NCI-H460 (cell line): ENCODE measurements around the gene EPHX1. TPM values are rescaled to one million over a fixed set of nuclear protein-coding genes. Genes with fewer than 3 reads are reported as not detected.

Source experiments
- DNase-seq: peaks from one replicate; pipeline ENCODE4 v3.0.0-alpha.2; 2016; ENCODE audit warnings: low read depth; ENCODE audit errors: extremely low read depth
- total RNA-seq: library from RNA; depleted of rRNA; stranded (reverse); fragments of >200 nt; shearing (Covaris generic); gene quantifications from 2 replicates; pipeline ENCODE4 v1.2.3, GENCODE V29; 2014; rRNA removed

Gene EPHX1
- total RNA-seq, 1 experiment from 2014 or later, result 163 TPM

GRCh38 chr1:225891229-225891972, 81.5 kb downstream of the EPHX1 start:
- DNase-seq, result no peak

- no peak for DNase-seq
These were observed 82.4 kb downstream of the EPHX1 start for GRCh38 chr1:225892307-225892706.

Other genes with a start within 250 kb of the EPHX1 start
- 126 and 130 TPM in 2 replicates for gene ENAH, start 157.0 kb upstream of the EPHX1 start, total RNA-seq
- gene SRP9, start 32.3 kb upstream of the EPHX1 start, total RNA-seq, result 497 and 502 TPM in 2 replicates
- gene TMEM63A, start 72.3 kb downstream of the EPHX1 start, total RNA-seq, result 10.4 and 17.4 TPM in 2 replicates
- gene LEFTY1, start 79.0 kb downstream of the EPHX1 start, total RNA-seq, result not detected in 2 replicates
- 108 and 114 TPM in 2 replicates for gene PYCR2, start 114.1 kb downstream of the EPHX1 start, total RNA-seq
- gene LEFTY2, start 131.1 kb downstream of the EPHX1 start, total RNA-seq, result not detected in 2 replicates
- 58.5 and 68.7 TPM in 2 replicates for gene SDE2, start 189.2 kb downstream of the EPHX1 start, total RNA-seq